Measurements from ENCODE around the gene SGIP1. TPM values are rescaled to one million over a fixed set of nuclear protein-coding genes. Genes with fewer than 3 reads are reported as not detected.

Gene SGIP1, protein sequence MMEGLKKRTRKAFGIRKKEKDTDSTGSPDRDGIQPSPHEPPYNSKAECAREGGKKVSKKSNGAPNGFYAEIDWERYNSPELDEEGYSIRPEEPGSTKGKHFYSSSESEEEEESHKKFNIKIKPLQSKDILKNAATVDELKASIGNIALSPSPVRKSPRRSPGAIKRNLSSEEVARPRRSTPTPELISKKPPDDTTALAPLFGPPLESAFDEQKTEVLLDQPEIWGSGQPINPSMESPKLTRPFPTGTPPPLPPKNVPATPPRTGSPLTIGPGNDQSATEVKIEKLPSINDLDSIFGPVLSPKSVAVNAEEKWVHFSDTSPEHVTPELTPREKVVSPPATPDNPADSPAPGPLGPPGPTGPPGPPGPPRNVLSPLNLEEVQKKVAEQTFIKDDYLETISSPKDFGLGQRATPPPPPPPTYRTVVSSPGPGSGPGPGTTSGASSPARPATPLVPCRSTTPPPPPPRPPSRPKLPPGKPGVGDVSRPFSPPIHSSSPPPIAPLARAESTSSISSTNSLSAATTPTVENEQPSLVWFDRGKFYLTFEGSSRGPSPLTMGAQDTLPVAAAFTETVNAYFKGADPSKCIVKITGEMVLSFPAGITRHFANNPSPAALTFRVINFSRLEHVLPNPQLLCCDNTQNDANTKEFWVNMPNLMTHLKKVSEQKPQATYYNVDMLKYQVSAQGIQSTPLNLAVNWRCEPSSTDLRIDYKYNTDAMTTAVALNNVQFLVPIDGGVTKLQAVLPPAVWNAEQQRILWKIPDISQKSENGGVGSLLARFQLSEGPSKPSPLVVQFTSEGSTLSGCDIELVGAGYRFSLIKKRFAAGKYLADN
- not detected for total RNA-seq
- not detected for polyA plus RNA-seq

DNA sequence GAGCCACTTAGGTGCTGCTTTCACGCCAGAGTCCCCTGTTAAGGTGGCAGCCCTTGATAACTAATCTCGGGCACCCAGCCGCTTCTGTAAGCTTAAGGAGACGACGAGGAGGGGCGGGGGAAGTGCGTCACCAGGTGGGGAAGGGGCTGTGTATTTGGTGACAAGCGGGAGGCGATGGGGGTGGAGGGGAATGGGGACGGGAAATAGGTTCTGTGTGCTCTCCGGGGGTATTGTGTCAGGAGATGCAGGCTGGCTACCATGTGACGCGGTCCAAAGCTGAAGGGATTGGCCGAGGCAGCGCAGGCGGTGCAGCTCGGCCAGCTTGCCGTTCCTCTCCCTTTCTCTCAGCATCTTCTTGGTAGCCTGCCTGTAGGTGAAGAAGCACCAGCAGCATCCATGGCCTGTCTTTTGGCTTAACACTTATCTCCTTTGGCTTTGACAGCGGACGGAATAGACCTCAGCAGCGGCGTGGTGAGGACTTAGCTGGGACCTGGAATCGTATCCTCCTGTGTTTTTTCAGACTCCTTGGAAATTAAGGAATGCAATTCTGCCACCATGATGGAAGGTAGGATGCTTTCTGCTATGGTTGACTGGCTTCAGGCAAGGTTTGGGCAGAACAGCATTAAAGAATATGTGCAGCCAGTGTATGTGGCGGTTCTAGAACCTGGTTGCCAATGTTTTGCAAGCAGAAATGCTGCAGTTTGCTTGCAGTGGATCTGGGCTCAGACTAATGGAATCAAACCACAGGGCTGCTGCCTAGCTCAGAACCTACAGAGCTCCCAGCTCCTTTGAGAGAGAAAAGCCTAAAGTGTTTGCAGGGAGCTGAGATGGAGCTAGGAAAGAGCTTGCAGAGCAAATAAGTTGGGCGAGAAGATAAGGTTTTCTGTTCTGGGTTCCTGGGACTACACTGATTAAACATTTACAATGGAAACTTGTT lies at the start of gene SGIP1:
TSS of gene SGIP1 (plus strand) at position 350 of the 937 bp plus-strand sequence. CDS start at position 556, 206 bp downstream.
- no peaks in the 10 kb centered on the region for H3K36me3 ChIP-seq (ENCODE audit: control insufficient read depth, insufficient read depth, low read length)
- no peak within 1 kb of the TSS for H3K27ac ChIP-seq (ENCODE audit: insufficient read depth, low read length, poor library complexity, severe bottlenecking)
- Mint-ChIP-seq H3K4me1 (peaks cover 0 to 15% (median 5%) of the 10 kb centered on the region in 4 donors), H3K27ac (peak within 1 kb of the TSS in 1 of 3 donors; percentile 36), H3K27me3 (peaks cover 63% of the 10 kb centered on the region), H3K9me3 (peaks cover 0 to 2% (median 0%) of the 10 kb centered on the region in 7 donors), H3K4me3 (peak within 1 kb of the TSS; percentile 21 to 83 (median 61)), H3K36me3 (no peaks in the 10 kb centered on the region)
- peaks cover 9% of the 10 kb centered on the region for H3K4me1 ChIP-seq (ENCODE audit: control insufficient read depth, insufficient read depth, low read length, poor library complexity, severe bottlenecking)
- H3K4me3 ChIP-seq (ENCODE audit: low read depth, low read length): no peak within 1 kb of the TSS
- DNase-seq (no peak), ATAC-seq (ENCODE audit: low read depth in 2 of 2) (no peak)
- peaks cover 22% of the 10 kb centered on the region for H3K27me3 ChIP-seq (ENCODE audit: control insufficient read depth, insufficient read depth, low read length)
- H3K9me3 ChIP-seq (ENCODE audit: control insufficient read depth in 2 of 2, low read length in 2 of 2): no peaks in the 10 kb centered on the region

DNA sequence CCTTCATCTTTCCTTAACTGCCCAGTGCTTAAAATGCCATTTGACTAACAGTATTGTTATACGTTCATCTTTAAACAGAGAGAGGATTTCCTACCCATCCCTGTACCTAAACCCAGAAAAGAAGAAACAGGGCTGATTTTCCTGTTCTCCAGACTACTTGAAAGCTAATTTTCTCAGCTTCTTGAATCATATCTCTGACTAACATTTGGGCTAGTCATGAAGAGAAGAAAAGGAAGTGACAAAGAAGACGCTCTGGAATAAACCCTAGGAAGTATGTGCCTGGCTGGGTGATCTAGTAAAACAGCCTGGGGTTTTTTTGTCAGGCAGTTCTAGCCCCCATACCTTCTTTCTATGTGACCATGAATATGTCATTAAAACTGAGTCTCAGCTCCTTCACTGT lies 44.8 kb upstream of the SGIP1 start:
- Mint-ChIP-seq H3K4me1 (no peaks in the 10 kb centered on the region), H3K27ac (peak overlapping the region in 1 of 3 donors; percentile 13), H3K4me3 (no peak overlapping the region), H3K27me3 (no peaks in the 10 kb centered on the region), H3K36me3 (no peaks in the 10 kb centered on the region), H3K9me3 (no peaks in the 10 kb centered on the region)
- no peak overlapping the region for H3K27ac ChIP-seq (ENCODE audit: insufficient read depth, low read length, poor library complexity, severe bottlenecking)
- DNase-seq (no peak), ATAC-seq (ENCODE audit: low read depth in 2 of 2) (no peak)
- no peaks in the 10 kb centered on the region for H3K4me1 ChIP-seq (ENCODE audit: control insufficient read depth, insufficient read depth, low read length, poor library complexity, severe bottlenecking)
- H3K9me3 ChIP-seq (ENCODE audit: control insufficient read depth in 2 of 2, low read length in 2 of 2): no peaks in the 10 kb centered on the region
- H3K27me3 ChIP-seq (ENCODE audit: control insufficient read depth, insufficient read depth, low read length): peaks cover 3% of the 10 kb centered on the region
- H3K36me3 ChIP-seq (ENCODE audit: control insufficient read depth, insufficient read depth, low read length): no peaks in the 10 kb centered on the region
- H3K4me3 ChIP-seq (ENCODE audit: low read depth, low read length): no peak overlapping the region

DNA sequence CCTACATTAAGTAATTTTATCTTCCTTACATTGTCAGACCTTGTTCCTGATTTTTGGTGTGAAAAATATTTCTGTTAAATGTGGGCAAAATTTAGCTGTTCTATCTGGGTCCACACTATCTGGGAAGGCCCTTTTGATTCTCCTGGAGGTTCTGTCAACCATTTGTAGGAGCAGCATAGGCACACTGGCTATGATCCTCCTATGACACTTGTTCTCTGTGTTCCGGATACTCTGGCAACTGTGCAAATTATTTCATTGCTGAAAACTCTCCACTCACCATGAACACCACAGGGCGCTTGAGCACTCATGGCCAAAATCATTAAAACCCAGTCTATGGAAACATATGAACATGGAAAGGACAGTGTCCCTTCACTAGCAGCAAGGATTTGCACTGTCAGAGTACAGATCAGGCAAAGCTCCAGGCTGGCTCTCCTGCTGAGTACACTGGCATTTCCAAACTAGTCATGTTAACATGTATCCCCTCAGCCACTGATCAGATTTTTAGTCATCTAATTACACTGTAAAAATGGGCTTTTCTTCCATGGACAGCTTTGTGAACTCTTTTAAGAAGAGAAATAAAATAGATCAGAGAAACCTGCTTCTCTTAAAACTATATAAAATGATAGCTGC lies 43.9 kb upstream of the SGIP1 start:
- Mint-ChIP-seq H3K4me3 (no peak overlapping the region), H3K27ac (no peak overlapping the region), H3K4me1 (no peaks in the 10 kb centered on the region), H3K9me3 (no peaks in the 10 kb centered on the region), H3K36me3 (no peaks in the 10 kb centered on the region), H3K27me3 (no peaks in the 10 kb centered on the region)
- DNase-seq: no peak
- Histone ChIP-seq H3K36me3 (ENCODE audit: control insufficient read depth, insufficient read depth, low read length) (no peaks in the 10 kb centered on the region), H3K4me1 (ENCODE audit: control insufficient read depth, insufficient read depth, low read length, poor library complexity, severe bottlenecking) (no peaks in the 10 kb centered on the region), H3K4me3 (ENCODE audit: low read depth, low read length) (no peak overlapping the region), H3K27me3 (ENCODE audit: control insufficient read depth, insufficient read depth, low read length) (peaks cover 3% of the 10 kb centered on the region), H3K27ac (ENCODE audit: insufficient read depth, low read length, poor library complexity, severe bottlenecking) (no peak overlapping the region), H3K9me3 (ENCODE audit: control insufficient read depth in 2 of 2, low read length in 2 of 2) (no peaks in the 10 kb centered on the region)
- ATAC-seq (ENCODE audit: low read depth in 2 of 2): no peak

DNA sequence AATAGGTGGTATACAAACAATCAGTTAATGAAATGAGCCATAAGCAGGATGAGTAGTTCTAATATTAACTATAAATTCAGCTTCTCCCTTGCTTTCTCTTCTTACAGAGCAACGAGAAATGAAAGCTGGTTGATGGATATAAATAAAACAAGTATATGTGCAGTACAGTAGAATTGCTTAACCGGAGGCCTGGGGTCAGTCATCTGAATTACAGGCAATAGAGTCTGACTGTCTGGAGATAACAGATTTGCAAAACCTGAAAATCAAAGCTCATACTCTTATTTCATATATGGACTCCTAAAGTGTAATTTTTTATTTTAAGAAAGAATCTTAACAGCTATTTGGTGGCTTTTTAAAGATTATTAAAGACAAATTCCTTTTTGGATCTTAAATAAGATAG lies 43.1 kb upstream of the SGIP1 start:
- no peaks in the 10 kb centered on the region for H3K9me3 ChIP-seq (ENCODE audit: control insufficient read depth in 2 of 2, low read length in 2 of 2)
- DNase-seq (no peak), ATAC-seq (ENCODE audit: low read depth in 2 of 2) (no peak)
- Mint-ChIP-seq H3K27me3 (peaks cover 3% of the 10 kb centered on the region), H3K4me3 (no peak overlapping the region), H3K27ac (no peak overlapping the region), H3K4me1 (no peaks in the 10 kb centered on the region), H3K36me3 (no peaks in the 10 kb centered on the region), H3K9me3 (no peaks in the 10 kb centered on the region)
- no peaks in the 10 kb centered on the region for H3K4me1 ChIP-seq (ENCODE audit: control insufficient read depth, insufficient read depth, low read length, poor library complexity, severe bottlenecking)
- no peak overlapping the region for H3K27ac ChIP-seq (ENCODE audit: insufficient read depth, low read length, poor library complexity, severe bottlenecking)
- no peak overlapping the region for H3K4me3 ChIP-seq (ENCODE audit: low read depth, low read length)
- peaks cover 3% of the 10 kb centered on the region for H3K27me3 ChIP-seq (ENCODE audit: control insufficient read depth, insufficient read depth, low read length)
- no peaks in the 10 kb centered on the region for H3K36me3 ChIP-seq (ENCODE audit: control insufficient read depth, insufficient read depth, low read length)

DNA sequence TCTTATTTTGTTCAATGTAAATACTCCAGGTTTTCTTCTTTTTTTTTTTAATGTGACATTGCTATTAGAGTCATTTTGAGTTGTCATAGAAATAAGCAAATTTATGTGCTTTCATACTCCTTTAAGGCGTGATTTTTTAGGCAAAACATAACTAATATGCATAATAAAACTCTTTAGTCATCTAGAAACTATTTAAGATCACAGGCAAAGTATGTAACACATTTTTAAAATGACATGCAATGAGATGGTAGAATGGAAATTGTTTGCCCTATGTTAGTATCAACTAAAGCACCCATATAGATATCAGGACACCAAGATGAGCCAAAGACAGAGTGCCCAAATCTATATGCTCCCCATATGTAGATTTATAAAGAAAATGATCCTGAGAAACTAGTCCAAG lies 41.5 kb upstream of the SGIP1 start:
- peaks cover 5% of the 10 kb centered on the region for H3K27me3 ChIP-seq (ENCODE audit: control insufficient read depth, insufficient read depth, low read length)
- no peaks in the 10 kb centered on the region for H3K4me1 ChIP-seq (ENCODE audit: control insufficient read depth, insufficient read depth, low read length, poor library complexity, severe bottlenecking)
- no peaks in the 10 kb centered on the region for H3K9me3 ChIP-seq (ENCODE audit: control insufficient read depth in 2 of 2, low read length in 2 of 2)
- no peak overlapping the region for H3K4me3 Mint-ChIP-seq
- ATAC-seq (ENCODE audit: low read depth in 2 of 2) (no peak), DNase-seq (no peak)
- no peaks in the 10 kb centered on the region for H3K36me3 ChIP-seq (ENCODE audit: control insufficient read depth, insufficient read depth, low read length)
- no peaks in the 10 kb centered on the region for H3K4me1 Mint-ChIP-seq
- no peak overlapping the region for H3K27ac ChIP-seq (ENCODE audit: insufficient read depth, low read length, poor library complexity, severe bottlenecking)
- H3K9me3 Mint-ChIP-seq: no peaks in the 10 kb centered on the region
- H3K27ac Mint-ChIP-seq: no peak overlapping the region
- H3K27me3 Mint-ChIP-seq: peaks cover 9% of the 10 kb centered on the region
- H3K36me3 Mint-ChIP-seq: no peaks in the 10 kb centered on the region
- no peak overlapping the region for H3K4me3 ChIP-seq (ENCODE audit: low read depth, low read length)

DNA sequence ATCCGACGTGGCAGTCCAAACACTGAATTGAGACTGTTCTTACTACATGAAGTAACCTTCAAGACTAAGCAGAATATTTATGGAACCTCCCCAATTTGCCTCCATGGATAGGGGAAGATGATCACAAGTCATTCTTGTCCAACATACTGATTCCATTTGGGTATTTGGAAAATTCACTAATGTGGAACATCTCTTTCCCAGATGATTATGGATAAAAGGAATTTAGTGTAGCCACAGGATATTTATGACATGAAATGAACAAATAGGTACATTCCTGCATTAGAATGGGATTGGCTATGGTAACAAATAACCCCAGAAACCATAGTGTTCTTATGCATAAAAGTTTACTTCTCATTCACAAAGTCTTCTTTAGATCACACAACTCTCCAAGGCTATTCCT lies 40.2 kb upstream of the SGIP1 start:
- Mint-ChIP-seq H3K27ac (no peak overlapping the region), H3K27me3 (peaks cover 11% of the 10 kb centered on the region), H3K36me3 (no peaks in the 10 kb centered on the region), H3K9me3 (no peaks in the 10 kb centered on the region), H3K4me1 (no peaks in the 10 kb centered on the region), H3K4me3 (no peak overlapping the region)
- Histone ChIP-seq H3K27me3 (ENCODE audit: control insufficient read depth, insufficient read depth, low read length) (peaks cover 4% of the 10 kb centered on the region), H3K4me1 (ENCODE audit: control insufficient read depth, insufficient read depth, low read length, poor library complexity, severe bottlenecking) (no peaks in the 10 kb centered on the region), H3K27ac (ENCODE audit: insufficient read depth, low read length, poor library complexity, severe bottlenecking) (no peak overlapping the region), H3K4me3 (ENCODE audit: low read depth, low read length) (no peak overlapping the region), H3K9me3 (ENCODE audit: control insufficient read depth in 2 of 2, low read length in 2 of 2) (no peaks in the 10 kb centered on the region), H3K36me3 (ENCODE audit: control insufficient read depth, insufficient read depth, low read length) (no peaks in the 10 kb centered on the region)
- DNase-seq: no peak
- no peak for ATAC-seq (ENCODE audit: low read depth in 2 of 2)

DNA sequence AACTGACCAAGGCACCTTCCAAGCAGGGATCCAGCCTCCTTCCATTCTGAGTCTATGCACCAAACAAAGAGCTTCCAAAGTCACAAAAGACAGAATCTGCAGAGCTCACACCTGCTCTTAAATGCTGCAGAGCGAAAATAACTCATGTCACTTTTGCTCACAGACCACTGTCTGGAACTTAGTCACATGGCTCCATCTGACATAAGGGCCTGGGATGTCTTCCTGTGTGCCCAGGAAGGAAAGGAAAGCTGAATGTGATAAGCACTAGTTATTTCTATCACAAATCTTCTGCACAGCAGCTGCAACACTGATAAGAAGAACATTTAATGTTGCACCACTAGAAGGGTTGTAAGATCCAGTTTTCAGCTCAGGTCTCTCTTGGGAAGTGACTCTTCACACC lies 39.5 kb upstream of the SGIP1 start:
- ATAC-seq (ENCODE audit: low read depth in 2 of 2): no peak
- H3K4me3 Mint-ChIP-seq: no peak overlapping the region

More for the DNA sequence above, 39.5 kb upstream of the SGIP1 start:
- DNase-seq: no peak
- no peak overlapping the region for H3K27ac ChIP-seq (ENCODE audit: insufficient read depth, low read length, poor library complexity, severe bottlenecking)
- no peak overlapping the region for H3K4me3 ChIP-seq (ENCODE audit: low read depth, low read length)
- no peaks in the 10 kb centered on the region for H3K4me1 Mint-ChIP-seq
- no peaks in the 10 kb centered on the region for H3K9me3 ChIP-seq (ENCODE audit: control insufficient read depth in 2 of 2, low read length in 2 of 2)
- H3K4me1 ChIP-seq (ENCODE audit: control insufficient read depth, insufficient read depth, low read length, poor library complexity, severe bottlenecking): no peaks in the 10 kb centered on the region
- H3K27ac Mint-ChIP-seq: no peak overlapping the region
- peaks cover 11% of the 10 kb centered on the region for H3K27me3 Mint-ChIP-seq
- no peaks in the 10 kb centered on the region for H3K36me3 ChIP-seq (ENCODE audit: control insufficient read depth, insufficient read depth, low read length)
- H3K9me3 Mint-ChIP-seq: no peaks in the 10 kb centered on the region
- H3K36me3 Mint-ChIP-seq: no peaks in the 10 kb centered on the region
- H3K27me3 ChIP-seq (ENCODE audit: control insufficient read depth, insufficient read depth, low read length): peaks cover 6% of the 10 kb centered on the region

Measured in CD4-positive, CD25-positive, alpha-beta regulatory T cell (primary cell).